Aorta (tissue), 5 donors: Measurements from ENCODE around the gene GRB14. TPM values are rescaled to one million over a fixed set of nuclear protein-coding genes. Genes with fewer than 3 reads are reported as not detected.

Experiments
- ATAC-seq: fragments of 200-7000 bp; cut with Tn5 transposase; one replicate; pipeline ENCODE4 v1.9.1; 2022; ENCODE audit warnings: moderate library complexity; ENCODE audit not compliant: low FRiP score
- DNase-seq, 2 donors: peaks; one replicate each; pipeline ENCODE4 v3.0.0-alpha.2; 2020
- H3K27ac ChIP-seq, 2 donors: one replicate each; pipeline ENCODE4 v1.5.1; 2013; ENCODE audit warnings: low read length in 2 of 2, mild to moderate bottlenecking in 2 of 2, moderate library complexity in 2 of 2, control low read depth in 1 of 2, inconsistent platforms in 1 of 2, low read depth in 1 of 2
- H3K27me3 ChIP-seq, 2 donors: one replicate each; pipeline ENCODE4 v1.6.1; 2013; ENCODE audit warnings: control low read depth in 1 of 2, low read length in 1 of 2, mild to moderate bottlenecking in 1 of 2, moderate library complexity in 1 of 2; ENCODE audit not compliant: insufficient read depth in 2 of 2, control insufficient read depth in 1 of 2
- H3K36me3 ChIP-seq, 2 donors: one replicate each; pipeline ENCODE4 v1.6.1; 2013; ENCODE audit warnings: control low read depth in 1 of 2, low read length in 1 of 2, mild to moderate bottlenecking in 1 of 2; ENCODE audit not compliant: insufficient read depth in 2 of 2, control insufficient read depth in 1 of 2
- H3K4me1 ChIP-seq, 2 donors: one replicate each; pipeline ENCODE4 v1.6.1; 2013; ENCODE audit warnings: low read length in 2 of 2, control low read depth in 1 of 2, mild to moderate bottlenecking in 1 of 2, moderate library complexity in 1 of 2; ENCODE audit not compliant: insufficient read depth in 2 of 2, control insufficient read depth in 1 of 2
- H3K4me3 ChIP-seq, 2 donors: one replicate each; pipeline ENCODE4 v1.5.1; 2013; ENCODE audit warnings: low read length in 2 of 2, control low read depth in 1 of 2, mild to moderate bottlenecking in 1 of 2
- H3K9me3 ChIP-seq: one replicate; pipeline ENCODE4 v1.6.1; 2013; ENCODE audit warnings: mild to moderate bottlenecking, low read length; ENCODE audit not compliant: control insufficient read depth
- WGBS, 2 donors: extraction: QIAGEN DNeasy Blood & Tissue Kit; methylation state at CpG; one replicate each; pipeline ENCODE4 v1.1.7; 2013; 5-methylcytosine and 5-hydroxymethylcytosine counted together
- intact Hi-C, 2 donors: fragments of 100-400 bp; cut with DNase I; formaldehyde crosslinking; loops; one replicate each; pipeline versions ENCODE4 v1.14.2 to v1.15.0; 2022
- polyA plus RNA-seq, 2 donors: library from polyadenylated mRNA; stranded (reverse); fragments of 200-250 nt; gene quantifications; one replicate each; pipeline ENCODE4 v1.2.3, GENCODE V29; 2013
- total RNA-seq, 2 donors: library from RNA; stranded (reverse); fragmentation: NEBNext Ultra II Directional; extraction: Animal tissue kit (Norgen Biotek cat#: 25700); gene quantifications; one replicate each; pipeline ENCODE4 v1.2.1, GENCODE V29; 2021
- donor health status: healthy with polysubstance abuse.
- donor health status: Bipolar disorder and iron deficiency.
- donor health status: DM: no; HTN: no; CAD: no.
- donor health status: DM: no; HTN: no; CAD: no.
- donor health status: DM: yes; HTN: yes; CAD: no.

The GRB14 gene
- total and polyA plus RNA-seq, 4 donors: 1.6 to 6.2 (median 4.2) TPM

DNA sequence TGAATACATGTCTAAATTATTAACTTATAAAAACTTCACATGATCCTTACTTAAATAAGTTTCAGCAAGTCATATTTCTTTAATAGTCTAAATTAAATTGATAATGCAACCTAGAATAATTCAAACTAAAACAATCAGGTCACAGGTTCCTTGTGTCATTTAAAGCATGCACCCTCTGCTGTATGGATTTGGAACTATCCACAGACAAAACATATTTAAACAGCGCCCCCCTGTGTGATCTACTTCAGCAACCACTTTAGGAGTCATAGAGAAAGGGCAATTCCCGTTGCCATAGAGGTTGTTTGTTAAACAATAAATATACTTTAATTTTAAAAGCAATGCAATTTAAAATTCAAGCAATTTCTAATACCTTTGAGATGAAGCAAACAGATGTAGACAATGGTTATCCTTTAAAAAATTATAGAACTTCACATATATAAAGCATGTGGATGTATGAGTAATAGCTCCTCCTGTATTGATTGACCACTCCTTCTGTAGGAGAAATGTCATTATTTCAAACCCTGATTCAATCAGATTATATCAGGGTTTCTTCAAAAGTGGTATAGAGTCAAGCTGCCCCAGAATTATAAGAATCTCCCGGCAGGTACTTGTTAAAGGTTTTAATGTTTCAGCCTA lies 21.2 kb downstream of the GRB14 start:
- H3K27ac ChIP-seq: no peak overlapping the region
- intact Hi-C loops: no loop called here
- H3K9me3 ChIP-seq: no peaks in the 10 kb centered on the region
- H3K27me3 ChIP-seq: no peaks in the 10 kb centered on the region
- no peak overlapping the region for H3K4me3 ChIP-seq
- DNase-seq: no peak
- no peak for ATAC-seq
- no peaks in the 10 kb centered on the region for H3K36me3 ChIP-seq
- WGBS, 2 donors: 59 to 64% methylated on average over 3 of the region's 3 CpGs
- no peaks in the 10 kb centered on the region for H3K4me1 ChIP-seq

GRCh38 chr2:164597983-164598382 lies 23.3 kb downstream of the GRB14 start:
- WGBS, 2 donors: 63 to 68% methylated on average over 2 of the region's 2 CpGs
- peaks cover 1% of the 10 kb centered on the region for H3K9me3 ChIP-seq

DNA sequence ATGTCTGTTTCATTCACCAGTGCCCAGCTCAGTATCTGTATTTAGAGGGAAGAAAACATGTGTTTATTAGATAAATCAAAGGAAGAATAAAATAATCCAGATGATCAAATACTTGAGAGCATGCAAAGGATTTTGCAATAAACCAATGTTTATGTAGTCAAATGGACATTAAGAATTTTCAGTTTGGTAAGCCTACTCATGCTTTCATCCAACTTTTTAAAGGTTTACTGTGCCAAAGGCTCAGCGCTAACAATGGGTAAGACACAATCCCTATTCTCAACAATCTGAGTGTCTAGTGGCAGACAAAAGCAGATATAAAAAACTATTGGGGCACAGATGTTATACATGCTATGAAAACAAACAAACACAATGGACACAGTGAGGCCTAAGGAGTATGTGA lies 26.3 kb downstream of the GRB14 start:
- 95 to 97% methylated on average over 1 of the region's 1 CpG for WGBS, 2 donors
- DNase-seq: no peak
- intact Hi-C loops: no loop called here
- H3K9me3 ChIP-seq: peaks cover 1% of the 10 kb centered on the region
- H3K27ac ChIP-seq: no peak overlapping the region
- H3K4me3 ChIP-seq: no peak overlapping the region
- H3K27me3 ChIP-seq: no peaks in the 10 kb centered on the region
- H3K36me3 ChIP-seq: no peaks in the 10 kb centered on the region
- no peak for ATAC-seq
- no peaks in the 10 kb centered on the region for H3K4me1 ChIP-seq

More at GRCh38 chr2:164597983-164598382, 23.3 kb downstream of the GRB14 start:
- H3K27ac ChIP-seq: no peak overlapping the region
- DNase-seq (no peak), ATAC-seq (no peak)
- no peak overlapping the region for H3K4me3 ChIP-seq
- no peaks in the 10 kb centered on the region for H3K4me1 ChIP-seq
- no peaks in the 10 kb centered on the region for H3K36me3 ChIP-seq
- intact Hi-C loops: no loop called here
- no peaks in the 10 kb centered on the region for H3K27me3 ChIP-seq

DNA sequence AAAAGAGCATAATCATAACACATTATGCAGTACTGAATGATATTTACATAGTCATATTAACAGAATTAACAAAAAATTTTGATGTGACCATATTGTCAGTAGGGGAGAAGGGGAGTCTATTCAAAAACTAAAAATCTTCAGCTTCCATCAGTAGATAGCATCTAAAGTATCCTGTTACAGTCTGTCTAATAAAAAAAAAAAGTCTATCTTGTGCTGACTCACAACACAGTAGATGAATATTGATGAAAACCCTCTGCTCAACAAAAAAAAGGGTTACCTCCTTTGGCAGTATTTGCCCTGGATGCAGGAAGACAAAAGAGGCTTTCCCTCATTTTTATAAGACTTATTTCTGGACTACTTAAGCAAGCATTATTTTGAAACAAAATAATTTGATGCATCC lies 27.3 kb downstream of the GRB14 start:
- no peaks in the 10 kb centered on the region for H3K27me3 ChIP-seq
- no peaks in the 10 kb centered on the region for H3K4me1 ChIP-seq
- intact Hi-C loops: no loop called here
- H3K36me3 ChIP-seq: no peaks in the 10 kb centered on the region
- H3K9me3 ChIP-seq: peaks cover 1% of the 10 kb centered on the region
- ATAC-seq (no peak), DNase-seq (no peak)
- no peak overlapping the region for H3K4me3 ChIP-seq
- H3K27ac ChIP-seq: no peak overlapping the region

DNA sequence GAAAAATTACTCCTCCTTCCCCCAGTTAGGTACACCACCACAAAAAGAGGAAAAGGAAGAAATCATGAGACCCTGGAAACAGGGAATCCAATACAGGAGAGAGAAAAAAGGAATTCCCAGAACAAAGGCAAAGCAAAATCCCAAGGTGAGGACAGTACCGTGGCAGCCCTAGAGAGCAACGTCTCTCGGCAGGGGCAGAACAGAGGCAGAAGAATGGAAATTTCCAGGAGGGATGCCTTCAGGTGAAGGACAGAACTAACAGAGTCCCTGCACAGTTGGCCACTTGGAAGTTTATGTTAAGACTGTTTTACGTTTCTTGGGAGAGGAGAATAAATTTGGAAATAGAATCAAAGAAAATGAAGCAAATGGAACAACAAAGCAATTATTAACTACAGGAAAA lies 27.7 kb downstream of the GRB14 start:
- DNase-seq (no peak), ATAC-seq (no peak)
- H3K9me3 ChIP-seq: peaks cover 1% of the 10 kb centered on the region
- H3K4me3 ChIP-seq: no peak overlapping the region
- H3K36me3 ChIP-seq: no peaks in the 10 kb centered on the region
- 77 to 81% methylated on average over 4 of the region's 4 CpGs for WGBS, 2 donors
- H3K27me3 ChIP-seq: no peaks in the 10 kb centered on the region
- H3K27ac ChIP-seq: no peak overlapping the region
- intact Hi-C loops: no loop called here
- H3K4me1 ChIP-seq: no peaks in the 10 kb centered on the region

DNA sequence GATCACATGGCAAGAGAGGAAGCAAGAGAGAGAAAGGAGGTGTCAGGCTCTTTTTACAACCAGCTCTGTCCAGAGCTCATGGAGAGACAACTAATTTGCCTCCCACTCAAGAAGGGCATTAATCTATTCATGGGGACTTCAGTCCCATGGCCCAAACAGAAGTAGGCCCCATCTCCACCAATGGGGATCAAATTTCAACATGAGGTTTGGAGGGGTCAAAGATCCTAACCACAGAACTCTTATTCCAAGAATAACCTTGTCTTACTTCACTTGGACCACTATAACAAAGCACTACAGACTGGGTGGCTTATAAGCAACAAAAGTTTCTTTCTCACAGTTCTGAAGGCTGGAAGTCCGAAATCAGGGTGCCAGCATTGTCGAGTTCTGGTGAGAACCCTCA lies 31.8 kb downstream of the GRB14 start:
- H3K36me3 ChIP-seq: no peaks in the 10 kb centered on the region
- ATAC-seq (no peak), DNase-seq (no peak)
- H3K27ac ChIP-seq: no peak overlapping the region
- no peak overlapping the region for H3K4me3 ChIP-seq
- no peaks in the 10 kb centered on the region for H3K27me3 ChIP-seq
- no peaks in the 10 kb centered on the region for H3K4me1 ChIP-seq
- peaks cover 1% of the 10 kb centered on the region for H3K9me3 ChIP-seq
- 92 to 93% methylated on average over 2 of the region's 2 CpGs for WGBS, 2 donors
- intact Hi-C loops: no loop called here

DNA sequence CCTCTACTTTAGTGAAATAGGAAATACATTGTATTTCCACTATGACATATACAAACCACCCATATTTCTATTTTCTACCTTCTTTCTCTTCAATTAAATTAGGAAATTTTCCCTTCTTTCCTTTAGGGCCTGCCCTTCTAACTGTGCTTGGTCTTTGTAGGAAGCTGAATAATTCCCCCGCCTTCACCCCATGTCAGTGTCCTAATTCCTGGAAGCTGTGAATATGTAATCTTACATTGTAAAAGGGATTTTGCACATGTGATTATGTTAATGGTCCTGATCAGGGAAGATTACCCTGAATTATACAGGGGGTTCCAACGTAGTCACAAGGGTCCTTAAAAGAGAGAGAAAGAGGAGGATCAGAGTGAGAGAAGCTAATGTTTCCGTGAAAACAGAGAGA lies 40.2 kb downstream of the GRB14 start:
- Histone ChIP-seq H3K9me3 (no peaks in the 10 kb centered on the region), H3K4me1 (no peaks in the 10 kb centered on the region), H3K4me3 (no peak overlapping the region), H3K36me3 (no peaks in the 10 kb centered on the region), H3K27me3 (no peaks in the 10 kb centered on the region), H3K27ac (no peak overlapping the region)
- intact Hi-C loops: no loop called here
- 94 to 96% methylated on average over 3 of the region's 3 CpGs for WGBS, 2 donors
- ATAC-seq (no peak), DNase-seq (no peak)

DNA sequence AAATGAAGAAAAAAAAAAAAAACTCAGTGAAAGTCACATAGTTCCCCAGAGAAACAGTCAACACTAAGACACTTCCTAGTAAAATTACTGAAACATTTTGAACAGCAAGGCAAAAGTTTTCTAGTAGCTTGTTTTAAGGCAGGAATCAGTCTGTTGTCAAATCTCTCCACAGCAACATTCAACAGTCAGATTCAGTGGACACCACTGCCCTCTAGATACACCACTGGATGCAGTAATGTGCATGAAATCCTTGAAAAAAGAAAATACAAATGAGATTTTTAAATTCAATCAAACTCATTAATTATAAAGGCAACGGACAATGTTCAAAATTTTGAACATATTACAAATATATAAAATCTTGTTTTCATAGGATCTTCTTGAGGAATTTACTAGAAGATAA lies 46.4 kb downstream of the GRB14 start:
- WGBS, 2 donors: 82 to 86% methylated on average over 1 of the region's 1 CpG
- no peaks in the 10 kb centered on the region for H3K9me3 ChIP-seq
- ATAC-seq: no peak
- intact Hi-C loops: loop anchor here in 1 of 2 donors (10.0 kb wide), 1 partner anchor 50 kb away; the partner anchor contains the start of gene GRB14
- H3K36me3 ChIP-seq: no peaks in the 10 kb centered on the region
- no peak for DNase-seq
- H3K27me3 ChIP-seq: no peaks in the 10 kb centered on the region
- H3K4me1 ChIP-seq: no peaks in the 10 kb centered on the region
- no peak overlapping the region for H3K4me3 ChIP-seq
- H3K27ac ChIP-seq: no peak overlapping the region

DNA sequence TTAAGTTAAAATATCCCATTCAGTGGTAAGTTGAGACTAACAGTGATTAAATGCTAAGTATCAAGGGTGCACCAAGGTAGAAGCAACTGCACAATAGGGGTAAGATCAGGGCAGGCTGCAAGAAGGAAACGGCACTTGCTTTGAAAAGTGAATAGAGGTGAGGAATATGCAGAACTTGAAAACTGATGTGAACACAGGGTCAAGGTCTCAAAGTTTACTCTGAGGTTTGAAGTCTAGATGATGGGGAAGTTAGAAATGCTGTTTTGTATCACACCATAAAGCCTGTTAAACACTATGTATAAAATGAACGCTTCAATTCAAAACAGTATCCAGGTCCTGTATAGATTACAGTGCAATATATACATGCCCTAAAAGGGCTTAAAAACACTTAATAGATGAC lies 50.8 kb downstream of the GRB14 start:
- ATAC-seq (no peak), DNase-seq (no peak)
- no peaks in the 10 kb centered on the region for H3K36me3 ChIP-seq
- no peaks in the 10 kb centered on the region for H3K9me3 ChIP-seq
- intact Hi-C loops: loop anchor here in 1 of 2 donors (10.0 kb wide), 1 partner anchor 54 kb away; the partner anchor contains the start of gene GRB14
- 96 to 98% methylated on average over 2 of the region's 2 CpGs for WGBS, 2 donors
- no peak overlapping the region for H3K4me3 ChIP-seq
- no peaks in the 10 kb centered on the region for H3K27me3 ChIP-seq
- no peaks in the 10 kb centered on the region for H3K4me1 ChIP-seq
- H3K27ac ChIP-seq: no peak overlapping the region
